Loucy (cell line): ENCODE results near the gene BUD31.

Experiments
- EZH2phosphoT487 ChIP-seq: fragments of 200-600 bp; IDR thresholded peaks from 2 replicates; pipeline ENCODE4 v1.6.1; 2018; ENCODE audit warnings: antibody characterized with exemption, mild to moderate bottlenecking, moderate library complexity, borderline replicate concordance
- TF ChIP-seq, protein P1 (sequence below): fragments of 200-600 bp; sonication (generic); conservative IDR thresholded peaks from 2 replicates; pipeline ENCODE4 v1.5.1; 2014; ENCODE audit warnings: mild to moderate bottlenecking, antibody characterized with exemption, low read length

DNA sequence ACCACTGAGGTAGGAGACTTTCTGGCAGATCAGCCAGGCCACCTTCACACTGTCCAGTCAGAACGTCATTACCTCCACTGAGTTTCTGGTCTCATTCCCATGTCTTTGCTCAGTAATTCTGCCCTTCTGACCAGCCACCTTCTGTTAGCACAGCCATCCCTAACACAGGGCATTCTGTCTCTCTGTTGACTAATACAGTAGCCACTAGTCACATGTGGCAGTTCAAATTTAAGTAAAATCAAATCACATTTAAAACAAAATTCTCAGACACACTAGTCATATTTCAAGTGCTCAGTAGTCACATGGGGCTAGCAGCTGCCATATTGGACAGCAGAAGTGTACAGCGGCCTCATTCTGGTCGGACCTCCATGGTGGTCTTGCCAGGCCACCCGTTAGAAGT, 37.3 kb downstream of the BUD31 start:
- TF ChIP-seq, protein P1, sequence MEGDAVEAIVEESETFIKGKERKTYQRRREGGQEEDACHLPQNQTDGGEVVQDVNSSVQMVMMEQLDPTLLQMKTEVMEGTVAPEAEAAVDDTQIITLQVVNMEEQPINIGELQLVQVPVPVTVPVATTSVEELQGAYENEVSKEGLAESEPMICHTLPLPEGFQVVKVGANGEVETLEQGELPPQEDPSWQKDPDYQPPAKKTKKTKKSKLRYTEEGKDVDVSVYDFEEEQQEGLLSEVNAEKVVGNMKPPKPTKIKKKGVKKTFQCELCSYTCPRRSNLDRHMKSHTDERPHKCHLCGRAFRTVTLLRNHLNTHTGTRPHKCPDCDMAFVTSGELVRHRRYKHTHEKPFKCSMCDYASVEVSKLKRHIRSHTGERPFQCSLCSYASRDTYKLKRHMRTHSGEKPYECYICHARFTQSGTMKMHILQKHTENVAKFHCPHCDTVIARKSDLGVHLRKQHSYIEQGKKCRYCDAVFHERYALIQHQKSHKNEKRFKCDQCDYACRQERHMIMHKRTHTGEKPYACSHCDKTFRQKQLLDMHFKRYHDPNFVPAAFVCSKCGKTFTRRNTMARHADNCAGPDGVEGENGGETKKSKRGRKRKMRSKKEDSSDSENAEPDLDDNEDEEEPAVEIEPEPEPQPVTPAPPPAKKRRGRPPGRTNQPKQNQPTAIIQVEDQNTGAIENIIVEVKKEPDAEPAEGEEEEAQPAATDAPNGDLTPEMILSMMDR: no peak
- TF ChIP-seq EZH2phosphoT487: no peak
